Activated naive CD4-positive, alpha-beta T cell (primary cell): Measurements from ENCODE around the gene ASPM.
"Not testable (repeated sequence)": the region's sequence is repeated elsewhere in the genome, so short reads cannot be mapped to it uniquely, and the experiment has no call there.

Experiments
- DNase-seq, 4 experiments: peaks; one replicate each; lab custom pipeline; 2025; lab: John Stamatoyannopoulos, UW

Gene ASPM

DNA sequence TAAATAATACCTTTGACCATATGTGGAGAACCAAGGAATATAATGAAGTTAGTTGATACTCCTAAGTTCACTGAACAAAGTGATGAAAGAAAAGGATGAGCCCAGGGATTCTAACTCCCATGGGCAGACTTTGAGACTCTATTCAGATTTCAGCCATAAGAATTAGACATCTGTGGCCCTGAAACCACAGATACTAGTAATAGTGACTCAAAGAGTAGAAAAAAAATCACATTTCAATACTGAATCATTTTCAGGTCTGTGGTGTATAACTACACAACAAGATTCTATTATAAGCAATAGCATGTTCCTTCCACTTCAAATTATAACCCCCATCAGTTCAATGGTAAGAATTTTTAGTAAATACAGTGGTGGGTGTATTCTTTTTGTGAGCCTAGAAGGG is 63.0 kb downstream of the ASPM start:
- no peak for DNase-seq

- DNase-seq: no peak
Observed at GRCh38 chr1:197081117-197081753, 65.2 kb downstream of the ASPM start.

DNA sequence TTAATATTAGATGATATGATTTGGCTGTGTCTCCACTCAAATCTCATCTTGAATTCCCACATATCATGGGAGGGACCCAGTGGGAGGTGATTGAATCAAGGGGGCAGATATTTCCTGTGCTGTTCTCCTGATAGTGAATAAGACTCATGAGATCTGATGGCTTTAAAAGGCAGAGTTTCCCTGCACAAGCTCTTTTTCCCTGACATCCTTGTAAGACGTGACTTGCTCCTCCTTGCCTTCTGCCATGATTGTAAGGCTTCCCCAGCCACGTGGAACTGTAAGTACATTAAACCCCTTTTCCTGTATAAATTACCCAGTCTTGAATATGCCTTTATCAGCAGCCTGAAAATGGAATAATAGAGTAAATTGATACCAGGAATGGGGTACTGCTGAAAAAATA is 66.1 kb downstream of the ASPM start:
- DNase-seq: no peak

DNA sequence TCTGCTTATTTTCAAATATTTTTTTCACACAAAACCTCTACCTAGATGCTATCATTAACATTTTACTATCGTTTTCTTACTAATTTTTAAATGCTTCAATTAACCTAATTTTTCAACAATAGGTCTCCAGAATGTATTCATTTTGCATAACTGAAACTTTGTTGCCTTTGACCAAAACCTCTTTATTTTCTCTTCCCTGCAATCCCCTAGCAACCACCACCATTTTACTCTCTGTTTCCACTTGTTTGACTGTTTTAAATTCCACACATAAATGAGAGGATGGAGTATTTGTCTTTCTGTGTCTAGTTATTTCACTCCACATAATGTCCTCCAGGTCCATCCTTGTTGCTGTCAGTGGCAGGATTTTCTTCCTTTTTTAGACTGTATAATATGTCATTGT is 69.9 kb downstream of the ASPM start:
- DNase-seq: no peak

DNA sequence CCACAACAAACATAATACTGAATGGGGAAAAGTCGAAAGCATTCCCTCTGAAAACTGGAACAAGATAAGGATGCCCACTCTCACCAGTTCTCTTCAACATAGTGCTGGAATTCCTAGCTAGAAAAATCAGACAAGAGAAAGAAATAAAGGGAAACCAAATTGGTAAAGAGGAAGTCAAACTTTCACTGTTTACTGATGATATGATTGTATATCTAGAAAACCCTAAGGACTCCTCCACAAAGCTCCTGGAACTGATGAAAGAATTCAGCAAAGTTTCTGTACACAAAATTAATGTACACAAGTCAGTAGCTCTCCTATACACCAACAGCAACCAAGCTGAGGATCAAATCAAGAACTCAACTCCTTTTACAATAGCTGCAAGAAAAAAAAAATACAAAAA is 72.5 kb downstream of the ASPM start:
- no peak for DNase-seq

DNA sequence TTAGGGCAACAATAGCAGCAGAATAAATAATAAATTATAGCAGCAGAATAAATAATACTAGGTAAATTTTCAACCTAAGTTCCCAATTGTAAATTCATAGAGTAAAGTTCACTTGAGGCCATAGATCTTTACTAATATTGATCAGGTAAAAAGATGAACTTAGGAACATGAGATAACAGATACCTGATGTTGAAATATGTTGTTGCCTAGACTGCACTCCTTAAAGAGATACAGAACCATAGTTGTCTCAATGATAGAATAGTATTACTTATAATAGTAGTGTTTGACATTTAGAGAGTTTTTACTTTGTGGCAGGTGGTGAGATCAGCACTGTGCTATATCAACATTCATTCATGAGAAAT is 79.0 kb downstream of the ASPM start:
- no peak for DNase-seq

GRCh38 chr1:197066719-197067456 is 79.6 kb downstream of the ASPM start, which contains the start of gene F13B:
F13B (minus strand) TSS chr1:197067260; CDS start chr1:197067223, 37 bp downstream.
- no peak for DNase-seq

GRCh38 chr1:197066277-197066676 is 80.2 kb downstream of the ASPM start:
- DNase-seq: no peak

DNA sequence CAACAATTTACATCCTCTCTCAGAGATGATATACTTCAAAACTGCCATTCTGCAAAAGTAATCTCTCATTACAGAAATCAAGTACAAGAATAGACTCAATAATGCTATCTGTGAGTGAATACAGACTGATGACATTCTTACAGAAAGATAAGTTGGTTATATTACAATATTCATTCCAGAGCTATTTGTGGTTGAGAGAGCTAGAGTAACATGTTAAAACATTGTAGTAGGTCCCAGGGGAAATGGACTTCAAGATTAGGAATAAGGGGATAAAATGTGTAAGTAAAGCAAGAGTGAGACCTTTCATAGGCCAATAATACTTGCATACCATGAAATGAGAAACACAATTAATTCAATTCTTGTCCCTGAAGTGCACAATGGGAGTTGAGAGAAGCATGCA is 80.9 kb downstream of the ASPM start:
- no peak for DNase-seq

DNA sequence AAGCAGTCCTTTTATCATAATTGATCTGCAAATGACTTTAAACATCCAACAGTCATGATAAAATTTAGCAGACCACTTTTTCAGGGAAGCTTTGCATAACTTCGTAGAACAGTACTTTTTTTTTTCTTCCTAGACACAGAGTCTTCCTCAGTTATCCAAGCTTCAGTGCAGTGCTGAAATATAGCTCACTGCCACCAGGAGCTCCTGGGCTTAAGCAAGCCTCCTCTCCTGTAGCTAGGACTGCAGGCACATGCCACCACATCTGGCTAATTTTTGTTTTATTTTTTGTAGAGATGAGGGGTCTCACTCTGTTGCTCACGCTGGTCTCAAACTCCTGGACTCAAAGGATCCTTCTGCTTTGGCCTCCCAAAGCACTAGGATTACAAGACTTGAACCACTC is 83.3 kb downstream of the ASPM start:
- DNase-seq: no peak

DNA sequence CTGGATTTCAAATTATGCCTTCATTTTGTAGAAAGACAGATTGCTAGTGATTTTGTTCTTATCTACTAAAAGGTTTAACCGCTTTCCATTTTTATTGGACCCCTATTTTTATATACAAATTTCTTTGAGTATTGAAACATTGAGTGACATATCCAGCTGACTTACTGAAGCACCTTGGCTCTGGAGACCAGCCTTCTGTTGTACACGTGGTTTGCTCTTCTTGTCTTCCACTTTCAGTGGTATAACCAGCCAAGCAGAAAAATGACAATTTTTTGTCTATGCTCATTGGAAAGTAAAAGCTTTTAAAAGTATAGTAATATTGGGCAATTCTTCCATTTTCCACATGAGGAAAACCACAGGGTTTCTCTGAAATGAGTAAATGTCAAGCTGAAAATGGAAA is 83.8 kb downstream of the ASPM start:
- no peak for DNase-seq

DNA sequence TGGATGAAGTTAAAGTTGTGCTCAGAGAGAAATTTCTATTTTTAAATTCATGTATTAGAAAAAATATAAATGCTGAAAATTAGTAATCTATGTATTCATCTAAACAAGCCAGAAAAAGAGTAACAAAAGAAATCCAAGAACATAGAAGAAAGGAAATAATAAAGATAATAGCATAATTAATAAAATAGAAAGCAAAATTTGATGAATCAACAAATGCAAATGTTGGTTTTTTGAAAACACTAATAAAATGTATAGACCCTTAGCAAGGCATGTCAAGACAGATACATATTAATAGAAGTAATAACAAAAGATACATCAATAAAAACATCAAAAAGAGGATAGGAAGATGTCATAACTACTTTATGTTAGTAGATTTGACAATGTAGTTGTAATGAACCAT is 97.4 kb downstream of the ASPM start:
- DNase-seq: no peak

GRCh38 chr1:197042676-197043341 is 103.7 kb downstream of the ASPM start:
- DNase-seq: no peak

GRCh38 chr1:197041486-197042353 is 104.7 kb downstream of the ASPM start:
- DNase-seq: no peak

DNA sequence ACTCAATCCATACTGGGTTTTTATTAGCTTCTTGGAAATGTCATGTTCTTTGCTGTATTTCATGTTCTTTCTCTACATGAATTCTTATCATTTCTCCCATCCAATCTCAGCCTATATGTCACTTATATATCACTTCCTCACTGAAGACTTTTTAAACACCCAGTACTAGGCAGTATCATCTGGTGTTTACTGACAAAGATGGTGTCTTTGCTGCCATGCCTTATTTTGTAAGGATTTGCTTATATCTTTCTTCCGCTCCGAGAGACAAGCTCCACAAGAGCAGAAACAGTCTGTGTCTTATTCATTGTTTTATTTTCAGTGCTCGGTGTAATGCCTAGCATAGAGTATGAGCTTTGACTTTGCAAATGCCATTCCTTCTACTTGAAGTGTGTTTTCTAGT is 109.6 kb downstream of the ASPM start:
- no peak for DNase-seq

DNA sequence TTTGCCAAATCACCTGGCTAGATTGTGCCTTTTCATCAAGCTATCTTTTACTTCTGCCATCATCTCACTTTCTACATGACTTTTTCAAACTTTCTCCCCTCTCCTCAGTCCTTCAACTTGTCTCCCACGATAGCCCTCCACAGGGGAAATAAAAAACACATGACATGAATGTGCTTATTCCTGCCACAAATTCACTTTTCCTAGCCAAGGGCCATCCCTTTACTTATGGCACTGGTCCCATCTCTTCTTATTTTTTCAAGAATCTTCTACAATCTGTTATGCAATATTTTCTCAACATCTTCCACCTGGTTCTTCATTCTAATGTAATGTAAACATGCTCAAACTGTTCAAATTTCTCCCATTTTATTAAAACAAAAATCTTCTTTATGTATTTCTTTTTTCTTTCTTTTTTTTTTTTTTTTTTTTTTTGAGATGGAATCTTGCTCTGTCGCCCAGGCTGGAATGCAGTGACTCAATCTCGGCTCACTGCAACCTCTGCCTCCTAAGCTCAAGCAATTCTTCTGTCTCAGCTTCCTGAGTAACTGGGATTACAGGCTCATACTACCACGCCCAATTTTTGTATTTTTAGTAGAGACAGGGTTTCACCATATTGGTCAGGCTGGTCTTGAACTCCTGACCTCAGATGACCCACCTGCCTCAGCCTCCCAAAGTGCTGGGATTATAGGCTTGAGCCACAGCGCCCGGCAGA is 111.7 kb downstream of the ASPM start:
- not testable (repeated sequence) for DNase-seq
